A673 (cell line): Measurements from ENCODE around the gene AKAP6. TPM values are rescaled to one million over a fixed set of nuclear protein-coding genes. Genes with fewer than 3 reads are reported as not detected.

Source experiments
- BruUV-seq: library from RNA; stranded (reverse); fragments of 400-500 nt; replicated peaks from 2 replicates; lab custom pipeline; 2021; lab: Mats Ljungman, UMichigan
- CTCF ChIA-PET: fragments of 300-600 bp; sonication (Branson Sonifier 250); formaldehyde crosslinking; loops from one replicate; lab custom pipeline; 2022; ENCODE audit warnings: antibody characterized with exemption; lab: Charles Lee
- POLR2A ChIA-PET: fragments of 300-600 bp; sonication (Branson Sonifier 250); formaldehyde crosslinking; loops from one replicate; lab custom pipeline; 2022; ENCODE audit warnings: antibody characterized with exemption; ENCODE audit not compliant: low non-redundant PET; lab: Charles Lee
- DNase-seq: peaks from one replicate; pipeline ENCODE4 v3.0.0-alpha.2; 2015; ENCODE audit warnings: low spot score
- H3K27ac ChIP-seq: fragments of 200-600 bp; sonication (generic); 2 replicates; pipeline ENCODE4 v1.5.1; 2016; ENCODE audit warnings: mixed run types, low read depth, mild to moderate bottlenecking, mixed read lengths, antibody characterized with exemption, low read length; ENCODE audit not compliant: poor library complexity, severe bottlenecking
- H3K27me3 ChIP-seq: fragments of 200-600 bp; sonication (generic); replicated peaks from 2 replicates; pipeline ENCODE4 v1.6.1; 2017; ENCODE audit warnings: mixed run types, low read depth, mild to moderate bottlenecking, mixed read lengths, antibody characterized with exemption, low read length; ENCODE audit not compliant: insufficient read depth, poor library complexity
- H3K36me3 ChIP-seq: fragments of 200-600 bp; sonication (generic); 2 replicates; pipeline ENCODE4 v1.6.1; 2016; ENCODE audit warnings: mixed run types, mild to moderate bottlenecking, mixed read lengths, antibody characterized with exemption, low read length; ENCODE audit not compliant: insufficient read depth, poor library complexity, severe bottlenecking
- H3K4me1 ChIP-seq: fragments of 200-600 bp; sonication (generic); 2 replicates; pipeline ENCODE4 v1.6.1; 2017; ENCODE audit warnings: mixed run types, mild to moderate bottlenecking, mixed read lengths, antibody characterized with exemption, low read length; ENCODE audit not compliant: insufficient read depth, poor library complexity, severe bottlenecking
- H3K4me3 ChIP-seq: fragments of 200-600 bp; sonication (generic); 2 replicates; pipeline ENCODE4 v1.5.1; 2016; ENCODE audit warnings: low read depth, mixed run types, mild to moderate bottlenecking, mixed read lengths, low read length; ENCODE audit not compliant: poor library complexity, severe bottlenecking
- H3K9me3 ChIP-seq: fragments of 200-600 bp; sonication (generic); 2 replicates; pipeline ENCODE4 v1.6.1; 2016; ENCODE audit warnings: mixed run types, low read depth, mild to moderate bottlenecking, mixed read lengths, antibody characterized with exemption, low read length; ENCODE audit not compliant: poor library complexity, severe bottlenecking
- CTCF ChIP-seq: fragments of 300-800, 200-600 bp; sonication (generic); conservative IDR thresholded peaks from 2 replicates; pipeline ENCODE4 v1.5.1; 2017; ENCODE audit warnings: low read depth, mild to moderate bottlenecking, antibody characterized with exemption, low read length, moderate library complexity, mixed read lengths
- EZH2 ChIP-seq: fragments of 200-600 bp; sonication (generic); IDR thresholded peaks from 2 replicates; pipeline ENCODE4 v1.6.1; 2017; ENCODE audit warnings: borderline replicate concordance, low read depth, mild to moderate bottlenecking, mixed read lengths, antibody characterized with exemption, low read length; ENCODE audit not compliant: poor library complexity, severe bottlenecking
- intact Hi-C: fragments of 100-400 bp; cut with micrococcal nuclease; formaldehyde crosslinking; loops from one replicate; pipeline ENCODE4 v1.10.0; 2022; ENCODE audit not compliant: unreplicated experiment
- total RNA-seq: library from RNA; stranded (reverse); gene quantifications from 2 replicates; pipeline ENCODE4 v1.2.3, GENCODE V29; 2021

The AKAP6 gene
- total RNA-seq, 1 experiment from 2014 or later, result 0.73 TPM

GRCh38 chr14:32393119-32393518 lies 64.0 kb downstream of the AKAP6 start:
- Histone ChIP-seq H3K4me1 (no peaks in the 10 kb centered on the region), H3K36me3 (no peaks in the 10 kb centered on the region), H3K4me3 (no peak overlapping the region), H3K27me3 (peaks cover 12% of the 10 kb centered on the region), H3K9me3 (no peaks in the 10 kb centered on the region), H3K27ac (no peak overlapping the region)
- ChIA-PET POLR2A (no interaction called here), CTCF (no interaction called here)
- TF ChIP-seq CTCF, result no peak
- no peak for DNase-seq
- no TSS peak for BruUV-seq
- intact Hi-C loops, result no loop called here

- CTCF ChIA-PET, result no interaction called here
- TF ChIP-seq CTCF, result no peak
- BruUV-seq, result no TSS peak
These were observed 64.9 kb downstream of the AKAP6 start for GRCh38 chr14:32394038-32394437.

GRCh38 chr14:32396885-32397284 lies 67.8 kb downstream of the AKAP6 start:
- DNase-seq, result no peak
- Histone ChIP-seq H3K27me3 (peaks cover 9% of the 10 kb centered on the region), H3K4me1 (no peaks in the 10 kb centered on the region), H3K9me3 (no peaks in the 10 kb centered on the region), H3K36me3 (no peaks in the 10 kb centered on the region), H3K4me3 (no peak overlapping the region), H3K27ac (no peak overlapping the region)
- CTCF ChIA-PET, result interaction anchor here (0.7 kb wide), 1 partner anchor 18 kb away, joined by 5 read pairs; no protein-coding TSS in a partner anchor
- TF ChIP-seq CTCF (no peak), EZH2 (no peak)
- BruUV-seq, result no TSS peak
- intact Hi-C loops, result no loop called here
- POLR2A ChIA-PET, result no interaction called here

More at GRCh38 chr14:32394038-32394437, 64.9 kb downstream of the AKAP6 start:
- Histone ChIP-seq H3K36me3 (no peaks in the 10 kb centered on the region), H3K9me3 (no peaks in the 10 kb centered on the region), H3K4me3 (no peak overlapping the region), H3K27ac (no peak overlapping the region), H3K4me1 (no peaks in the 10 kb centered on the region), H3K27me3 (peaks cover 12% of the 10 kb centered on the region)
- intact Hi-C loops, result no loop called here
- DNase-seq, result no peak
- POLR2A ChIA-PET, result no interaction called here
